H1 (cell line): ENCODE measurements around the gene SAMD15. TPM values are rescaled to one million over a fixed set of nuclear protein-coding genes. Genes with fewer than 3 reads are reported as not detected.

ENCODE experiments used
- CTCF ChIA-PET: fragments of 300-600 bp; sonication (Branson Sonifier 250); formaldehyde crosslinking; loops from one replicate; lab custom pipeline; 2021; ENCODE audit not compliant: partially characterized antibody; lab: Charles Lee
- POLR2A ChIA-PET: fragments of 300-600 bp; sonication (Branson Sonifier 250); formaldehyde crosslinking; loops from one replicate; lab custom pipeline; 2021; ENCODE audit warnings: inconsistent platforms; ENCODE audit not compliant: partially characterized antibody; lab: Charles Lee
- DNase-seq, 2 experiments: peaks; one replicate each; pipeline versions ENCODE4 v3.0.0 to v3.0.0-alpha.2; 2010 to 2022; ENCODE audit warnings: low spot score in 2 of 2, low read depth in 1 of 2, mixed read lengths in 1 of 2
- FAIRE-seq: peaks from 2 replicates; lab custom pipeline; 2011; peaks lifted over from hg19 to GRCh38; lab: Jason Lieb, UNC
- H2AFZ ChIP-seq: 2 replicates; pipeline ENCODE4 v1.8.1; 2012; ENCODE audit warnings: low read length, inconsistent platforms
- H2AK5ac ChIP-seq: 2 replicates; pipeline ENCODE4 v1.6.1; 2013; ENCODE audit warnings: low read depth, low read length
- H2BK120ac ChIP-seq: replicated peaks from 2 replicates; pipeline ENCODE3; 2013; ENCODE audit warnings: low read depth, low read length, inconsistent platforms
- H2BK12ac ChIP-seq: 2 replicates; pipeline ENCODE4 v1.6.1; 2013; ENCODE audit warnings: low read depth, low read length
- H2BK15ac ChIP-seq: 2 replicates; pipeline ENCODE4 v1.6.1; 2013; ENCODE audit warnings: low read length
- H2BK20ac ChIP-seq: 2 replicates; pipeline ENCODE4 v1.6.1; 2013; ENCODE audit warnings: low read length
- H2BK5ac ChIP-seq: 2 replicates; pipeline ENCODE4 v1.6.1; 2013; ENCODE audit warnings: low read depth, low read length
- H3K14ac ChIP-seq: 2 replicates; pipeline ENCODE4 v1.6.1; 2013; ENCODE audit warnings: inconsistent platforms; ENCODE audit not compliant: insufficient read length
- H3K18ac ChIP-seq: 2 replicates; pipeline ENCODE4 v1.6.1; 2013; ENCODE audit warnings: low read length; ENCODE audit errors: extremely low read depth
- H3K23ac ChIP-seq: 2 replicates; pipeline ENCODE4 v1.6.1; 2013; ENCODE audit warnings: inconsistent platforms; ENCODE audit not compliant: insufficient read length
- H3K23me2 ChIP-seq: 2 replicates; pipeline ENCODE4 v1.6.1; 2013; ENCODE audit warnings: low read depth, low read length
- H3K27ac ChIP-seq: 2 replicates; pipeline ENCODE4 v1.6.1; 2011; ENCODE audit warnings: low read depth, low read length, inconsistent platforms
- H3K27me3 ChIP-seq, 4 experiments: replicated peaks in 1 of 4; 1 replicate in 1 of 4; 2 replicates in 3 of 4; pipeline versions ENCODE4 v1.6.1 to v1.8.1; 2011 to 2013; ENCODE audit warnings: low read length in 3 of 4, mild to moderate bottlenecking in 3 of 4, inconsistent platforms in 2 of 4, mixed read lengths in 2 of 4, moderate library complexity in 1 of 4; ENCODE audit not compliant: control insufficient read depth in 3 of 4, insufficient read depth in 3 of 4; ENCODE audit errors: extremely low read depth in 1 of 4
- H3K36me3 ChIP-seq, 4 experiments: 2 replicates each; pipeline versions ENCODE4 v1.6.1 to v1.8.1; 2011 to 2013; ENCODE audit warnings: mild to moderate bottlenecking in 4 of 4, low read length in 3 of 4, moderate library complexity in 2 of 4, control low read depth in 1 of 4, inconsistent platforms in 1 of 4; ENCODE audit not compliant: insufficient read depth in 4 of 4, control insufficient read depth in 2 of 4
- H3K4ac ChIP-seq: replicated peaks from 2 replicates; pipeline ENCODE3; 2013; ENCODE audit warnings: low read length, low read depth, mixed read lengths, inconsistent platforms; ENCODE audit not compliant: insufficient read length
- H3K4me1 ChIP-seq, 4 experiments: replicated peaks in 1 of 4; 1 replicate in 1 of 4; 2 replicates in 3 of 4; pipeline versions ENCODE4 v1.6.1 to v1.8.1; 2011 to 2013; ENCODE audit warnings: low read length in 3 of 4, inconsistent platforms in 2 of 4, mixed read lengths in 1 of 4; ENCODE audit not compliant: insufficient read depth in 4 of 4, control insufficient read depth in 3 of 4
- H3K4me2 ChIP-seq, 2 experiments: 2 replicates each; pipeline versions ENCODE4 v1.6.1 to v1.8.1; 2011 to 2013; ENCODE audit warnings: low read depth in 2 of 2, low read length in 2 of 2, control low read depth in 1 of 2, inconsistent platforms in 1 of 2, mild to moderate bottlenecking in 1 of 2; ENCODE audit not compliant: insufficient read depth in 1 of 2
- H3K4me3 ChIP-seq, 4 experiments: fragments of 200-600, 300-600 bp in 1 of 4; sonication (generic), shearing (Covaris generic), sonication (Bioruptor Twin) in 1 of 4; 2 replicates each; pipeline versions ENCODE4 v1.5.1 to v1.8.1; 2011 to 2016; ENCODE audit warnings: low read length in 4 of 4, low read depth in 3 of 4, control low read depth in 2 of 4, inconsistent platforms in 2 of 4, mild to moderate bottlenecking in 2 of 4, mixed read lengths in 1 of 4, moderate library complexity in 1 of 4; ENCODE audit not compliant: insufficient read depth in 2 of 4; ENCODE audit errors: extremely low read depth in 1 of 4
- H3K56ac ChIP-seq: replicated peaks from 2 replicates; pipeline ENCODE3; 2013; ENCODE audit warnings: low read depth, mild to moderate bottlenecking, mixed read lengths, low read length, inconsistent platforms; ENCODE audit not compliant: insufficient read length
- H3K79me1 ChIP-seq: 2 replicates; pipeline ENCODE4 v1.6.1; 2013; ENCODE audit warnings: low read depth, low read length, control low read depth
- H3K79me2 ChIP-seq, 2 experiments: 2 replicates each; pipeline versions ENCODE4 v1.6.1 to v1.8.1; 2012 to 2013; ENCODE audit warnings: low read length in 2 of 2, mild to moderate bottlenecking in 2 of 2, inconsistent platforms in 1 of 2; ENCODE audit not compliant: insufficient read depth in 2 of 2, control insufficient read depth in 1 of 2
- H3K9ac ChIP-seq, 4 experiments: replicated peaks in 1 of 4; 1 replicate in 1 of 4; 2 replicates in 3 of 4; pipeline versions ENCODE4 v1.6.1 to v1.8.1; 2011 to 2013; ENCODE audit warnings: low read depth in 3 of 4, low read length in 3 of 4, control low read depth in 2 of 4, mild to moderate bottlenecking in 2 of 4, moderate library complexity in 2 of 4, inconsistent platforms in 1 of 4; ENCODE audit errors: extremely low read depth in 1 of 4
- H3K9me3 ChIP-seq, 2 experiments: 2 replicates each; pipeline versions ENCODE4 v1.6.1 to v1.8.1; 2012 to 2013; ENCODE audit warnings: mild to moderate bottlenecking in 2 of 2, moderate library complexity in 2 of 2, control low read depth in 1 of 2, inconsistent platforms in 1 of 2, low read depth in 1 of 2, low read length in 1 of 2, mixed read lengths in 1 of 2; ENCODE audit not compliant: insufficient read depth in 2 of 2
- H4K20me1 ChIP-seq, 2 experiments: replicated peaks in 1 of 2; 2 replicates each; pipeline versions ENCODE3 to v1.8.1; 2011 to 2013; ENCODE audit warnings: inconsistent platforms in 2 of 2, low read length in 2 of 2, mild to moderate bottlenecking in 1 of 2; ENCODE audit not compliant: insufficient read depth in 2 of 2, control insufficient read depth in 1 of 2
- H4K5ac ChIP-seq: 2 replicates; pipeline ENCODE4 v1.6.1; 2013; ENCODE audit warnings: low read length, low read depth, mixed read lengths, inconsistent platforms; ENCODE audit not compliant: insufficient read length
- H4K8ac ChIP-seq: 2 replicates; pipeline ENCODE4 v1.8.0; 2013; ENCODE audit warnings: mild to moderate bottlenecking, moderate library complexity, low read length, inconsistent platforms; ENCODE audit not compliant: insufficient read depth; ENCODE audit errors: extremely low read depth
- H4K91ac ChIP-seq: replicated peaks from 2 replicates; pipeline ENCODE3; 2013; ENCODE audit warnings: low read length, mixed read lengths, inconsistent platforms; ENCODE audit not compliant: insufficient read length
- E2F6 ChIP-seq: IDR thresholded peaks from 2 replicates; pipeline ENCODE4 v1.6.1; 2012; ENCODE audit warnings: inconsistent platforms
- JUN ChIP-seq: IDR thresholded peaks from 2 replicates; pipeline ENCODE4 v1.6.1; 2011; ENCODE audit warnings: low read depth, mild to moderate bottlenecking, improper control_type of control experiment, low read length
- KDM1A ChIP-seq: fragments of 200-600, 300-600 bp; sonication (generic); IDR thresholded peaks from 2 replicates; pipeline ENCODE4 v1.7.1; 2016; ENCODE audit warnings: mild to moderate bottlenecking, low read length, borderline replicate concordance
- MAFK ChIP-seq: IDR thresholded peaks from 2 replicates; pipeline ENCODE4 v1.6.1; 2012; ENCODE audit warnings: low read depth, mild to moderate bottlenecking, improper control_type of control experiment, low read length
- POLR2AphosphoS5 ChIP-seq: IDR thresholded peaks from 2 replicates; pipeline ENCODE4 v1.6.1; 2011; ENCODE audit warnings: low read depth, low read length
- RAD21 ChIP-seq, 2 experiments: IDR thresholded peaks in 1 of 2; conservative IDR thresholded peaks in 1 of 2; 2 replicates each; pipeline ENCODE4 v1.6.1; 2011; ENCODE audit warnings: low read depth in 2 of 2, low read length in 2 of 2, improper control_type of control experiment in 1 of 2, inconsistent platforms in 1 of 2, mild to moderate bottlenecking in 1 of 2, moderate library complexity in 1 of 2
- SP2 ChIP-seq: IDR thresholded peaks from 2 replicates; pipeline ENCODE4 v1.6.1; 2012; ENCODE audit warnings: mild to moderate bottlenecking, low read length, inconsistent platforms
- SP4 ChIP-seq: IDR thresholded peaks from 2 replicates; pipeline ENCODE4 v1.6.1; 2012; ENCODE audit warnings: low read length, inconsistent platforms
- SUZ12 ChIP-seq: fragments of 200-600 bp; sonication (generic); IDR thresholded peaks from 2 replicates; pipeline ENCODE4 v1.6.1; 2012; ENCODE audit warnings: mild to moderate bottlenecking, inconsistent platforms, low read length, moderate library complexity, mixed read lengths
- TCF12 ChIP-seq: IDR thresholded peaks from 2 replicates; pipeline ENCODE4 v1.6.1; 2011; ENCODE audit warnings: low read depth, mild to moderate bottlenecking, low read length
- USF2 ChIP-seq: IDR thresholded peaks from 2 replicates; pipeline ENCODE4 v1.6.1; 2011; ENCODE audit warnings: low read length, improper control_type of control experiment
- WGBS, 2 experiments: shearing (Covaris generic) in 1 of 2; methylation state at CpG; one replicate each; pipeline versions ENCODE4 v1.1.6 to v1.1.7; 2013 to 2015; ENCODE audit warnings: low lambda C conversion rate in 2 of 2, mixed read lengths in 2 of 2, inconsistent platforms in 1 of 2, low coverage in 1 of 2, missing lambda C conversion rate in 1 of 2; ENCODE audit not compliant: insufficient replicate concordance in 2 of 2, insufficient coverage in 1 of 2, insufficient read length in 1 of 2; ENCODE audit errors: extremely low coverage in 1 of 2, missing lambda C conversion rate in 1 of 2; 5-methylcytosine and 5-hydroxymethylcytosine counted together
- polyA plus RNA-seq, 7 experiments: library from polyadenylated mRNA; depleted of rRNA in 3 of 7; stranded (reverse) in 5 of 7; unstranded in 2 of 7; fragments of >200 nt in 5 of 7; fragments of 200-250 nt in 2 of 7; gene quantifications; 1 replicate in 5 of 7; 2 replicates in 1 of 7; 4 replicates in 1 of 7; pipeline versions ENCODE4 v1.2.1 to v1.2.3, GENCODE V29; 2011 to 2013; ENCODE audit warnings: missing spikeins in 2 of 7, mixed read lengths in 2 of 7
- total RNA-seq: library from RNA; stranded (reverse); fragmentation: NEBNext Ultra II Directional; extraction: Animal tissue kit (Norgen Biotek cat#: 25700); gene quantifications from 2 replicates; pipeline ENCODE4 v1.2.1, GENCODE V29; 2021

SAMD15 gene
- total and polyA plus RNA-seq, 2 of the 8 experiments (the other 6 are each of a cell fraction or from before 2014, with no cell fraction given): 0.17 to 1.0 TPM

DNA sequence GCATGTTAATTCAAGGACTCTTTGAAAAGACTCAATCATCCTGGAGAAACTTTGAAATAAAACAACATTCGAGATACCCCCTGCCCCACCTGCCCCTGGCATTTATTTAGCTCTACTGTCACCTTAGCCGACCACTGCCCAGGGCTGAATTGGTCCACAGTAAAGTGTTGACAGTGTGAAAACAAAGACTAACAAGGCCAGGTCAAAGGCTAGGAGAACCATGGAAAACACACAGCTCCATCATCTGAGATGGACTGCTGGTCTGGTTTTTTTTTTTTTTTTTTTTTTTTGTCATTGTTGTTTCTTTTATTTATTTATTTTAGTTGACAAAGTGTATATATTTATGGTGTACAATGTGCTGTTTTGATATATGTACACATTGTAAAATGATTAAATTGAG, 30.7 kb upstream of the SAMD15 start:
- no peak overlapping the region for H4K91ac ChIP-seq
- H3K27ac ChIP-seq: no peak overlapping the region
- no peak overlapping the region for H2BK15ac ChIP-seq
- H2BK20ac ChIP-seq: no peak overlapping the region
- H2BK12ac ChIP-seq: no peak overlapping the region
- no peak overlapping the region for H3K9ac ChIP-seq
- H2AFZ ChIP-seq: no peak overlapping the region
- H3K27me3 ChIP-seq: no peaks in the 10 kb centered on the region
- ChIA-PET CTCF (interaction anchor here (0.6 to 0.8 kb wide), 2 partner anchors 39 to 95 kb away, joined by 3 read pairs; no protein-coding TSS in a partner anchor), POLR2A (interaction anchor here (0.6 to 1.0 kb wide), 2 partner anchors 10 to 11 kb away, joined by 3 to 4 read pairs; no protein-coding TSS in a partner anchor)
- H4K20me1 ChIP-seq: no peaks in the 10 kb centered on the region
- no peak overlapping the region for H3K23ac ChIP-seq
- H3K18ac ChIP-seq: no peak overlapping the region
- H2AK5ac ChIP-seq: no peak overlapping the region
- H3K79me2 ChIP-seq: no peaks in the 10 kb centered on the region
- no peaks in the 10 kb centered on the region for H3K9me3 ChIP-seq
- DNase-seq (no peak), FAIRE-seq (no peak)
- H3K23me2 ChIP-seq: no peaks in the 10 kb centered on the region
- no peak overlapping the region for H4K5ac ChIP-seq
- no peak overlapping the region for H3K14ac ChIP-seq
- H3K56ac ChIP-seq: no peak overlapping the region
- no peak overlapping the region for H4K8ac ChIP-seq
- no peak overlapping the region for H3K4ac ChIP-seq
- peaks cover 2 to 7% (median 5%) of the 10 kb centered on the region in 4 experiments; a peak in 6 of 7 replicates for H3K4me1 ChIP-seq
- no peak overlapping the region for H3K4me3 ChIP-seq
- 100% methylated on average over 2 of the region's 2 CpGs; no CpG with 5 or more reads in 1 of the 2 experiments for WGBS, 2 experiments
- no peak overlapping the region for H2BK5ac ChIP-seq
- no peaks in the 10 kb centered on the region for H3K79me1 ChIP-seq
- H3K4me2 ChIP-seq: no peak overlapping the region
- peaks cover 0 to 10% (median 0%) of the 10 kb centered on the region in 4 experiments; a peak in 2 of 8 replicates for H3K36me3 ChIP-seq
- no peak for TF ChIP-seq E2F6
- no peak for TF ChIP-seq USF2
- TF ChIP-seq JUN: no peak
- no peak for TF ChIP-seq RAD21 (IDR thresholded peaks at IDR 0.05 in 1 of 2, conservative IDR thresholded peaks at IDR 0.05 in 1 of 2; ENCODE audit: low read depth in 2 of 2, low read length in 2 of 2)
- TF ChIP-seq MAFK: no peak
- no peak for TF ChIP-seq SP2
- no peak for TF ChIP-seq SUZ12
- TF ChIP-seq SP4: no peak
- no peak for TF ChIP-seq TCF12
- no peak for TF ChIP-seq KDM1A
- no peak for TF ChIP-seq POLR2AphosphoS5
- H2BK120ac ChIP-seq: no peak overlapping the region
